ENCODE results near the gene CAMK2A.

DNA sequence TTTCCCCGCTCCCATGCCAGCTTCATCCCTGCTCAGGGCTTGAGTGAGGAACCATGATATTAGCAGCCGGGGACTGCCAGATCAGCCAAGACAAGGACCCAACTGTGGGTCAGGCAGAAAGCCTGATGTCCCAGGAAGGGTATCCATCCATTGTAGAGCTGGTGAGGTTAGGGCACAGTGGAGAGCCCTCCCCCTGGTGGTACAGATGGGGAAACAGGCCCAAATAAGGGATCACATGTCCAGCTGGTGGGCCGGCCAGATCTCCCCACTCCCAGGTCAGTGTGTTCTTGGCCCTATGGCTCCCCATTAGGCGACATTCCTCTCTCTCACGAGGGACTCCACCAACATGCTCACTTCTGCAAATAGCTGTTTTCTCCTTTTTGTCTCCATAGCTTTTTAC, 114.0 kb downstream of the CAMK2A start:
- TF ChIP-seq, protein P1, sequence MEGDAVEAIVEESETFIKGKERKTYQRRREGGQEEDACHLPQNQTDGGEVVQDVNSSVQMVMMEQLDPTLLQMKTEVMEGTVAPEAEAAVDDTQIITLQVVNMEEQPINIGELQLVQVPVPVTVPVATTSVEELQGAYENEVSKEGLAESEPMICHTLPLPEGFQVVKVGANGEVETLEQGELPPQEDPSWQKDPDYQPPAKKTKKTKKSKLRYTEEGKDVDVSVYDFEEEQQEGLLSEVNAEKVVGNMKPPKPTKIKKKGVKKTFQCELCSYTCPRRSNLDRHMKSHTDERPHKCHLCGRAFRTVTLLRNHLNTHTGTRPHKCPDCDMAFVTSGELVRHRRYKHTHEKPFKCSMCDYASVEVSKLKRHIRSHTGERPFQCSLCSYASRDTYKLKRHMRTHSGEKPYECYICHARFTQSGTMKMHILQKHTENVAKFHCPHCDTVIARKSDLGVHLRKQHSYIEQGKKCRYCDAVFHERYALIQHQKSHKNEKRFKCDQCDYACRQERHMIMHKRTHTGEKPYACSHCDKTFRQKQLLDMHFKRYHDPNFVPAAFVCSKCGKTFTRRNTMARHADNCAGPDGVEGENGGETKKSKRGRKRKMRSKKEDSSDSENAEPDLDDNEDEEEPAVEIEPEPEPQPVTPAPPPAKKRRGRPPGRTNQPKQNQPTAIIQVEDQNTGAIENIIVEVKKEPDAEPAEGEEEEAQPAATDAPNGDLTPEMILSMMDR (IDR thresholded peaks at IDR 0.05; ENCODE audit: low read depth, low read length, poor library complexity, severe bottlenecking) = peak; percentile 59
- no peak for TF ChIP-seq EZH2phosphoT487 (IDR thresholded peaks at IDR 0.05; ENCODE audit: borderline replicate concordance, low read length)
